ENCODE measurements around the gene DNAJC5.
"Not testable (repeated sequence)": the region's sequence is repeated elsewhere in the genome, so short reads cannot be mapped to it uniquely, and the experiment has no call there.

Gene DNAJC5

GRCh38 chr20:63908008-63908682 lies 13.2 kb downstream of the DNAJC5 start:
- no peak for DNase-seq (ENCODE audit: low spot score)

- DNase-seq (ENCODE audit: low spot score) = no peak
Observed at GRCh38 chr20:63911176-63911575, 16.2 kb downstream of the DNAJC5 start.

DNA sequence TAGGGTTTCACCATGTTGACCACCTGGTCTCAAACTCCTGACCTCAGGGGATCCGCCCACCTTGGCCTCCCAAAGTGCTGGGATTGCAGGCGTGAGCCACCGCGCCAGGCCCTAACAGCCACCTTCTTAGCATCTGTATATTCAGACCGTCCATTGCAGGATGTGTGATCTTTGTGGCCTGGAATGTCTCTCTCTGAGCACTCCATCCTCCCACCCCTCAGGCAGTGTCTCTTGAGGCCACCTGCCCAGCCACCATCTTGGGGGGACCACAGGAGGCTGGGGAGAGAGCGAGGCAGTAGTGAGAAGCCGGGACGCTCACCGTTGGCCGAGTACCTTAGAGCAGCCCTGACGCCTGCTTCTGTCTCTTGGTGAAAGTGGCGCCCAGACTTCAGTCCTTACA lies 18.8 kb downstream of the DNAJC5 start:
- no peak for DNase-seq (ENCODE audit: low spot score)

DNA sequence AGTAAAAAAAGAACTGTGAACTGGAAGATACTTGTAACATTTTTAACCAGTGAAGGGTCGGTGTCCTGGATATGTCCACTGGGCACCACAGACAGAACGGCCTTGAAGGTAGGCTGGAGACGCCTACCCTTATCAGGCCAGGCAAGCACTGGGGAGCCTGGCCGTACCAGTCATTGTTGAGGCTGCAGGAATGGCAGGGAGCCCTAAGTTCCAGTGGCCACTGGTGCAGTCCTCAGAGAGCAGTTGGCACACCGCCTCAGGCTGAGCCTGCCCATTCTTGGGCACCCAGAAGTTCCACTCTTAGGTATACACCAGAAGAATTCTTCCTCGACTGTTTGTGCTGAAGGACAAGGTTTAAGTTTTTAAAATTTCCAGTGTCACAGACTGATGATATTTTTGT lies 20.5 kb downstream of the DNAJC5 start:
- no peak for DNase-seq (ENCODE audit: low spot score)

GRCh38 chr20:63916371-63916939 lies 21.5 kb downstream of the DNAJC5 start:
- DNase-seq (ENCODE audit: low spot score) = not testable (repeated sequence)

- no peak for DNase-seq (ENCODE audit: low spot score)
Observed at GRCh38 chr20:63917811-63918210, 22.9 kb downstream of the DNAJC5 start.

DNA sequence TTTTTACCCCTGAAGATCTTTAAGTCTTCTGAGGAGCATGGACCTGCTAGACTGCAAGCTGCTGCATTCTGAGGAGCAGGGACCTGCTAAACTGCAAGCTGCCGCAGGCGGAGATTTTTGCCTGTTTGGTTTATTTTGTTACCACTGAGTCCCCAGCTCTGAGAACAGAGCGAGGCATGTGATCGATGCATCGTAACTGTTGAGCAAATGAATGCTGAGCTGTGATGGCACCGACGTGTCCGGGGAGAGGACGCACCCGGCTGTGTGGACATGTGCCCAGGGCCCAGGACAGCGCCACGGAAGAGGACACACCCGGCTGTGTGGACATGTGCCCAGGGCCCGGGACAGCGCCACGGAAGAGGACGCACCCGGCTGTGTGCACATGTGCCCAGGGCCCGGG lies 24.2 kb downstream of the DNAJC5 start:
- no peak for DNase-seq (ENCODE audit: low spot score)

DNA sequence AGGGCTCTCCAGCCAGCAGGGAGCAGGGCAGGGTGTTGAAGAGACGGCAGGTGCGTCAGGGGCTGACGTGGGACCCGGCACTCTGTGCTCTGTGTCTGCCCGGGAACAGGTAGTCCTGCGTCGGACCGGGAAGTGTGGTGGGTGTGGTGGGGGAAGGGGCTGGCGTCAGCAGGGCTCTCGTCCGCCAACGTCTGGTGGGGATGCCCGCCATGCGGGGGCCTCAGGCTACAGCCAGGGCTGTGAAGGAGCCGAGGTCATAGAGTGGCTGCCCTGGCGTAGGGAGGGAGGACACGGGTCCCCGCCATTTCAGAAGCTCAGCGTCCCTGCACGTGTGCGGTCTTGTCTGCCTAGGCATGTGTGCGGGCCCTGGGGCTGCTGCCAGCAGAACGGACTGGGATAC lies 25.3 kb downstream of the DNAJC5 start:
- no peak for DNase-seq (ENCODE audit: low spot score)

DNA sequence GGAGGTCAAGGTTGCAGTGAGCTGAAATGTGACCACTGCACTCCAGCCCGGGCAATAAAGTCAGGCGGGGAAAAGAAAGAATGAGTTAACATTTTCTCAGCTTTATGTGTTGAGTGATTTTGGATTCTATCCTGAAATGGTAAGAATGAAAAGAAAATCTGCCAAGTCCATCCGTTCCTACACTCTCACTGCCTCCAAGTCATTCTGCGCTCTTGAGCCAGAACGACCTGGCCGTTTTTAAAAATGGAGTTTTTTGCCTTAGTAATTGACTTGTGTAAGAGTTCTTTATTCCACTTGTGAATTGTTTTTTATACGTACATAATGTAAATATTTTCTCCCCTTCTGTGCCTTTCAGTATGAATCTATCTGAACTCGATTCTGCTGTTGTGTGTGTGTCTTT lies 28.7 kb downstream of the DNAJC5 start:
- no peak for DNase-seq (ENCODE audit: low spot score)

DNA sequence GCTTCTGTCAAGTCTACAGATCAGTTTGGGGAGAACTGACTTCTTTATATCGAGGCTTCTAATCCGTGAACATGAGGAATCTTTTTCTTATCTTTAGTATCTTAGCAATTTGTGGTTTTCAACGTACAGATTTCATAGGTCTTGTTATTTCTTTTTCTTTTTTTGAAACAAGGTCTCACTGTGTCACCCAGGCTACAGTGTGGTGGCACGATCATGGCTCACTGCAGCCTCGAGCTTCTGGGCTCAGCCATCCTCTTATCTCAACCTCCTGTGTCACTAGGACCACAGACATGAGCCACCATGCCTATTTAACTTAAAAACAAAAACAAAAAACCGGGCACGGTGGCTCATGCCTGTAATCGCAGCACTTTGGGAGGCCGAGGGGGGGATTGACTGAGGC lies 29.3 kb downstream of the DNAJC5 start:
- no peak for DNase-seq (ENCODE audit: low spot score)

- DNase-seq (ENCODE audit: low spot score) = no peak
Observed at GRCh38 chr20:63926298-63926697, 31.4 kb downstream of the DNAJC5 start.

DNA sequence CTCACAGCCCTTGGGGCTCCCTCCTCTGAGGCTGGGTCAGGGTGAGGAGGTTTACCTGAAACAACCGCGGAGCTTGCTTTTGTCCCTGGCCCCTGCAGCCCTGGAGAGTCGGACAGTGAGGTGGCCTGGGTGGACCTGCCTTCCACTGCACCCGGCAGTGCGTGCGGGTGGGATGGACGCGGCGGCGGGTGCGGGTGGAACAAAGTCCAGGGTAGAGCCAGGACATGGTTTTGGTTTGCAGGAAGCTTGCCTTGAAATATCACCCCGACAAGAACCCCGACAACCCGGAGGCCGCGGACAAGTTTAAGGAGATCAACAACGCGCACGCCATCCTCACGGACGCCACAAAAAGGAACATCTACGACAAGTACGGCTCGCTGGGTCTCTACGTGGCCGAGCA lies 34.1 kb downstream of the DNAJC5 start:
- DNase-seq (ENCODE audit: low spot score) = no peak

- DNase-seq (ENCODE audit: low spot score) = not testable (repeated sequence)
Observed at GRCh38 chr20:63929473-63929883, 34.6 kb downstream of the DNAJC5 start.

DNA sequence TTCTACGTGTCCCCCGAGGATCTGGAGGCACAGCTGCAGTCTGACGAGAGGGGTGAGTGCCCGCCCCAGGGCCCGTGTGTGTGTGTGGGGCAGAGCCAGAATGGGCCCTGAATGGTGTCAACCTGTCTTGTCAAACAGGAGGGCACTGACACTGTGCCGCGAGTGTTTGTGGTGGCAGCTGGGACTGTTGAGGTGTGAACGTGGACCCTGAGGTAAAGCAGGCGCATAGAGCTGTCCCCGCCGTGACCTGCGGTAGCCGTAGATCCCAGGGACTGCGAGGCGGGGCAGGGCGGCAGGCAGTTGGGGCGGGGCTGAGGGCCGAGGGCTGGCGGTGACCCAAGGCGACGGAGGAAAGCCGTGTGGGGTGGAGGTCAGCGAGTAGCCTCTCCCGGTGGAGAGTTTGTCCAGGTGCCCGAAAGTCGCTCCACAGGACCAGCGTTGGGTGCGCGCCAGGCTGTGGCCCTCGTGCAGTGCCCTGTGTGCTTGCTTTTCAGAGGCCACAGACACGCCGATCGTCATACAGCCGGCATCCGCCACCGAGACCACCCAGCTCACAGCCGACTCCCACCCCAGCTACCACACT lies 36.1 kb downstream of the DNAJC5 start:
- DNase-seq (ENCODE audit: low spot score) = no peak

- no peak for DNase-seq (ENCODE audit: low spot score)
Observed at GRCh38 chr20:63931735-63932134, 36.8 kb downstream of the DNAJC5 start.

GRCh38 chr20:63932606-63933160 lies 37.8 kb downstream of the DNAJC5 start:
- no peak for DNase-seq (ENCODE audit: low spot score)

DNA sequence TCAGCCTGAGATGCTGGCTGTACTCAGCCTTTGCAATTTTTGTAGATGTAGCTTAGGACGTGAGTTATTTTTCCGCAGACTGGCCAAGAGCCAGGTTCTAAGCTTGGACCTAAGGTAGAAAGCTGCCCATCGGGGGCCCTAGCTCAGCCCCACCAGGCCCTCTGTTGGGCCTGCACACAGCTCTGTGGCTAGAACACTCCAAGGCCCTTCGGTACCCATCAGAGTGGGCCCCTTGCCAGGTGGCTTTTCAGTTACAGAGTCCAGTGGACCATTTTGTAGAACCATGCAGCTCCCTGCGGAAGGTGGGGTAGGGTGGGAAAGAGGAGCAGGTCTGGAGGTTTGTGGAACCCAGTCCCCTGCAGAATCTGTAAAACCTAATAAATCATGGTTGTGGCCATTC lies 38.7 kb downstream of the DNAJC5 start:
- no peak for DNase-seq (ENCODE audit: low spot score)

DNA sequence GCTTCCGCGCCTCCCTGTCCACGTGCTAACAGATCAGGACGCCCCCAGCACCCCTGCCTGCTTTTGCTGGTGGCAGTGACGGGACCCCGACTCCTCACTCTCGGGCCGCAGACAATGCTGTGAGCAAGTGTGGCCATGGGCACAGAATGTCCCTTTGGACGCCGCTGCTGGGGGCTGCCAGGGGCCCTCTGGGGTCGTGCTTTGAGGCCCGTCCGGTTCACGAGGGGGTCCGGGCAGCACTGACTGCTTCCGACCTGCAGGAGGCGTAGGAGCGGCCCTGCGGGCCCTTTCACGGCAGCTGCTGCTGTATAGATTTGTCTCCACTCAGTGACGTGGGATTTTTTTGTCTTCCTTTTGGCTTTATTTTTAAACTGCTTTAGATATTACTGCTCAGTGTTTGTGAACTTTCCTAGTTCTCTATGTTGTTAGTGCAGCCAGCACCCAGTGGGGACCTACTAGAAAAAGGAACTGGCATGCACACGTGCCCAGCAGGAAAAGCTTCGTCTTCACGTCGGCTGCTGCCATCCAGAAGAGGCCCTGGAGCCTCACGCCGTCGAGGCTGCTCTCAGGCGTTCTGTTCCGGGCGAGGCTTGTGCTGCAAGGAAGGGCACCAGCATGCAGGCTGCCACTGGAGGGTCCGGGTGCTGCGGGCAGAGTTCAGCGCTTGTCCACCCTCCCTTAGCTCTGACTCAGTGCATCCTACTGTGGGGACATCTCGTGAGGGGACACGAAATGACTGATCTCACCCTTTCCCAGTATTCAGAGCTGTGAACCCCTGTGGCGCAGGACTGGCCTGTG lies 39.5 kb downstream of the DNAJC5 start:
- peak; percentile 78 for DNase-seq (ENCODE audit: low spot score)

DNA sequence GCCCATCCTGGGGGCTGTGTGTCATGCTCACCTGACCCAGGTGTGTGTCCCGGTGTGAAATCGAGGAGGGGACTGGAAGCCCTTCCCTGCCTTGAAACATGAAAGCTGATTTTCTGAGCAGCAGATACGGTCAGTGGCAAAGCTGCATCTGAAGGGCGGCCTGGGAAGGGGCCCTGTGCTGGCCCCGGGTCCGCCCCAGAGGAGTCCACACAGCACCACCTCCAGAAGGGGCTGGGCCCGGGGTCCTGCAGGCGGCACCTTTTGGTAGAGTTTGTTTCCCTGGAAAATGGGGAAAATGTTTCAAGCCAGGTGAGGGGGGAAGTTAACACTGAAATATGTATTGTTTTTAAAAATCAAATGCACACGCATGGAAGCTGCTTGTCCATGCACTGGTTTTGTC lies 40.5 kb downstream of the DNAJC5 start:
- DNase-seq (ENCODE audit: low spot score) = no peak

- DNase-seq (ENCODE audit: low spot score) = no peak
Observed at GRCh38 chr20:63937596-63937995, 42.7 kb downstream of the DNAJC5 start.

DNA sequence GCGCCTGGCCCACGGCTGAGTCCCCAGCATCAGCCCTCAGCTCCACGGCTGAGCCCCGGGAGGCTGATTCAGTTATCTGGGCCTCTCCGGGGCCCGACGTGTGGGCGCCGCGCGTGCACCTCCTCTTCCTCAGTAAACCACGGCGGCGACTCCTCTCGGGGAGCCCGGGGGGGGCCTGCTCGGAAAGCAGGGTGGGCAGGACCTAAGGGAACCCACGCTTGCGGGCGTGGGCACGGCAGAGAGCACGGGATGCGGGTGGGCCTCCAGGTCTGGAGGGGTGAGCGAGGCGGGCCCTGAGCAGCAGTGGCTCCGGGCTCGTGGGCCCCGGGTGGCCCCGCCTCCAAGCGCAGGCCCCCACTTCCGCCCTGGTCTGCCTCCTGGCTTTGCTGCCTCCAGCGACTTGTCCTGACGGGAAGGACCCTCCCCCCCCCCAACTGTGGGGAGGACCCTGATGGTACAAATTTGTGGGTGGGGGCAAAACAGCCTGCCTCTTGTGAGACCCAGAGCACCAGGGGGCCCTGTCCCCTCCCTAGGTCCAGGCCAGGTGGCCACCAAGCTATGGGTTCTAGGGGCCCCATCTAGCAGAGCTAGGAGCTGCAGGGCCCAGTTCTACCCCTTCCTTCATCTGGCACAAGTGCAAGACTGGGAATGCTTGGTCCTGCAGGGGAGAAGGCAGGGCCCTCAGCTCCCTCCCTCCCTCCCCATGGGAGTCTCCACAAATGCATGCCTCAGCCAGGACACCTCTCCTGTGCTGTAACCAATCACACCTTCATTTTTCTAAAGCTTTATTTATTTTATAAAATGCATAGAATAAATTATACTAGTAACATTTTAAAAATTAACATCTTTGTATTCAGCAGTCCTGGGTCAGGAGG lies 44.4 kb downstream of the DNAJC5 start:
- no peak for DNase-seq (ENCODE audit: low spot score)

DNA sequence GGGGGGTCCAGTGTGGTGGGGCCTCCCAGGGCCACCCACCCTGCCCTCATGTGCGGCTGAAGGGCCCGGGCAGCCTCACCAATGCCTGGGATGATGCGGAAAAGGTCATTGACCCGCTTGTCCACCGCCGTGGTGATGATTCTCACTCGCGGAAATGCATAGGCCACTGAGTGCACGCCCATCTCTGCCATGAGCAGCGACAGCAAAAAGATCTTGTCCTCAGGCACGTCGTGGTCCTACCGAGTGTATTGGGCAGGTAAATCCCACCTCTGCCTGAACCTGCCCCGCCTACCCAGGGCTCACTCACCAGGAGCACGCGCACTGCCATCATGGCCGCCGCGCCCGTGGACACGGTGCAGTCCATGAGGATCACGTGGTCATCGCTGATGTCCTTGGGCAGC lies 45.1 kb downstream of the DNAJC5 start:
- DNase-seq (ENCODE audit: low spot score) = no peak

All from D341Med (cell line).